ENCODE results near the gene RFTN1.

Gene RFTN1

GRCh38 chr3:16543242-16543864 is 29.9 kb upstream of the RFTN1 start:
- no peak for DNase-seq (ENCODE audit: low read depth)
- TF ChIP-seq CTCF (IDR thresholded peaks at IDR 0.05; ENCODE audit: control insufficient read depth, insufficient read depth, low read depth, low read length, missing control alignments) = no peak
- H3K4me3 ChIP-seq (ENCODE audit: control insufficient read depth, low read depth, low read length) = no peak overlapping the region

- no peak overlapping the region for H3K4me3 ChIP-seq (ENCODE audit: control insufficient read depth, low read depth, low read length)
Observed at GRCh38 chr3:16538507-16538906, 25.0 kb upstream of the RFTN1 start.

GRCh38 chr3:16536996-16537395 is 23.5 kb upstream of the RFTN1 start:
- H3K4me3 ChIP-seq (ENCODE audit: control insufficient read depth, low read depth, low read length) = no peak overlapping the region
- no peak for TF ChIP-seq CTCF (IDR thresholded peaks at IDR 0.05; ENCODE audit: control insufficient read depth, insufficient read depth, low read depth, low read length, missing control alignments)
- DNase-seq (ENCODE audit: low read depth) = no peak

More at GRCh38 chr3:16538507-16538906, 25.0 kb upstream of the RFTN1 start:
- TF ChIP-seq CTCF (IDR thresholded peaks at IDR 0.05; ENCODE audit: control insufficient read depth, insufficient read depth, low read depth, low read length, missing control alignments) = no peak
- no peak for DNase-seq (ENCODE audit: low read depth)

GRCh38 chr3:16536344-16536663 is 22.8 kb upstream of the RFTN1 start:
- no peak for TF ChIP-seq CTCF (IDR thresholded peaks at IDR 0.05; ENCODE audit: control insufficient read depth, insufficient read depth, low read depth, low read length, missing control alignments)
- H3K4me3 ChIP-seq (ENCODE audit: control insufficient read depth, low read depth, low read length) = no peak overlapping the region
- DNase-seq (ENCODE audit: low read depth) = no peak

- no peak for TF ChIP-seq CTCF (IDR thresholded peaks at IDR 0.05; ENCODE audit: control insufficient read depth, insufficient read depth, low read depth, low read length, missing control alignments)
- no peak for DNase-seq (ENCODE audit: low read depth)
- H3K4me3 ChIP-seq (ENCODE audit: control insufficient read depth, low read depth, low read length) = no peak overlapping the region
Observed at GRCh38 chr3:16534640-16535262, 21.3 kb upstream of the RFTN1 start.

- no peak overlapping the region for H3K4me3 ChIP-seq (ENCODE audit: control insufficient read depth, low read depth, low read length)
- no peak for DNase-seq (ENCODE audit: low read depth)
- TF ChIP-seq CTCF (IDR thresholded peaks at IDR 0.05; ENCODE audit: control insufficient read depth, insufficient read depth, low read depth, low read length, missing control alignments) = no peak
Observed at GRCh38 chr3:16533928-16534574, 20.6 kb upstream of the RFTN1 start.

All from AG09309 (cell line).